SKM-1 (cell line): Measurements from ENCODE around the gene RCBTB1.

ENCODE experiments used
- DNase-seq: peaks from one replicate; lab custom pipeline; 2025; ENCODE audit not compliant: unreplicated experiment; lab: John Stamatoyannopoulos, UW

The RCBTB1 gene

DNA sequence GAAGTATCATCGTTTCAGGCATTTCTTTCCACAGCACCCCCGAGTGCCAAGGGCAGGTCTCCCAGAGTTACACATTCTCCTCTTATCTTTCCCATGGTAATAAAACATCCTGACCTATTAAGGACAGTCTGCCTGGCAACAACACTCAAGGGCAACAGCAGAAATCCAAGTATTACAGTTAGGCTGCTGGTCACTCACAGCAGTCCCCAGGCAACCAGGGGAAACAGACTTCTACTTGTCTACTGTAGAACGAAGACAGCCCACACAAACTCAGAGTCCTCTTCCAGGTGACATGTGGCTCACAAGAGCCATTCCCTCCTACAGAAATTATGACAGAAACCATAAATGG, 24.3 kb downstream of the RCBTB1 start:
- DNase-seq: no peak

GRCh38 chr13:49560270-49561061, 24.9 kb downstream of the RCBTB1 start:
- DNase-seq: no peak

DNA sequence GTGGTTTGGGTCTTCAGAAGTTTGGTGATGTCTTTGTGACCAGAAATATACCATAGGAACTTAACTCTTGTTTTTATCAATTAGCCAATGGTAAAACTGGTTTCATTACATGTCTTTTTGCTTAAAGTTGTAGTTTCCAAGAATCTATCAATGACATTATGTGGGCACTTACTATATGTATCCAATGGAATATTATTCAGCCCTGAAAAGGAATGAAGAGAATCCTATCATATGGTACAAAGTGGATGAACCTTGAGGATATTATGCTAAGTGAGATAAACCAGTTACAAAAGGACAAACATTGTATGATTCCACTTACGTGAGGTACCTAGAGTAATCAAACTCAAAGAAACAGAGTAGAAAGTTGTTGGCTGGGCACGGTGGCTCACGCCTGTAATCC, 26.4 kb downstream of the RCBTB1 start:
- DNase-seq: no peak

GRCh38 chr13:49554387-49554786, 31.0 kb downstream of the RCBTB1 start:
- DNase-seq: no peak

DNA sequence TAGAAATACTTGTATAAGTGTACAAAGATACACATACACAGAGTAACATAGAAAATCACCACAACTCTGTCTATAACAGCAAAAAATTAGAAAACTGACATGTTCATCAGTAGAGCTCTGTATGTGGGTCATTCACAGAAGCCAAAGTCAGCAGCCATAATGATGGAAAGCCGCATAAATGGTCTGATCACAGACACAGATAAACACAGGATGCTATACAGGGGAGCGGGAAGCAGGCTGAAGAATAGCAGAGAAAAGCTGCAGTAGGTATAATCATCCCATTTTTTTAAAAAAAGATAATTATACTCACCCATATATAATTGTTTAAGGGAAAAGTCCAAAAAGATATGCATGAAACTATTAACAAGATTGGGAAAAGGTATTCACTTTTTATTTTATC, 31.5 kb downstream of the RCBTB1 start:
- DNase-seq: no peak

- DNase-seq: no peak
Measured at GRCh38 chr13:49550942-49551644, 34.3 kb downstream of the RCBTB1 start.

DNA sequence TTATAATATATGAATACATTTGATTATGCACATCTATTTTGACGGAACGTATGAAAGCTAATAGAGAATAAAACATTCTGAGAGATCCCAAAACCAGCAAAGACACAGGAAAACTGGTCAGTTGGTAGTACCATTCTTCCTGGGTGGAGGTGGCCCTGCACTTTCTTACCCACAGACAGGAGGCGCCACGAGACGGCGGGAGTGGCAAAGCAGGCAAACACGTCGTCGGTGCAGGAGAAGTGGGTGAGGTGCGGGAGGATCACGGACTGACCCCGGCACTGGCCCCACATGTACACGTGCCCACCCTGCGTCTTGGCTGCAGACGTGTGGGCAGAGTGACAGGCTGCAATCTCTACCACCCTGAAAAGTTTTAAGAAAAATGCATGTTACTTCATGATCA, 36.1 kb downstream of the RCBTB1 start:
- no peak for DNase-seq

DNA sequence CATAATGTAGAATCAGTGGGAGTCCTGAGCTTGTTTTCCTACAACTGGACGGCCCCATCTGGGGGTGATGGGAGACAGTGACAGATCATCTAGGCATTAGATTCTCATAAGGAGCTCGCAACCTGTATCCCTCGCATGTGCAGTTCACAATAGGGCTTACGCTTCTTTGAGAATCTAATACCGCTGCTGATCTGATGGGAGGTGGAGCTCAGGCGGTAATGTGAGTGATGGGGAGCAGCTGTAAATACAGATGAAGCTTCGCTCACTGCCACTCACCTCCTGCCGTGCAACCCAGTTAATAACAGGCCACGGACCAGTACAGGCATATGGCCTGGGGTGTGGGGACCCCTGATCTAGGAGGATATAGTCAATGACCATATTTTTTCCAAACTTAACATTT, 38.8 kb downstream of the RCBTB1 start:
- no peak for DNase-seq

DNA sequence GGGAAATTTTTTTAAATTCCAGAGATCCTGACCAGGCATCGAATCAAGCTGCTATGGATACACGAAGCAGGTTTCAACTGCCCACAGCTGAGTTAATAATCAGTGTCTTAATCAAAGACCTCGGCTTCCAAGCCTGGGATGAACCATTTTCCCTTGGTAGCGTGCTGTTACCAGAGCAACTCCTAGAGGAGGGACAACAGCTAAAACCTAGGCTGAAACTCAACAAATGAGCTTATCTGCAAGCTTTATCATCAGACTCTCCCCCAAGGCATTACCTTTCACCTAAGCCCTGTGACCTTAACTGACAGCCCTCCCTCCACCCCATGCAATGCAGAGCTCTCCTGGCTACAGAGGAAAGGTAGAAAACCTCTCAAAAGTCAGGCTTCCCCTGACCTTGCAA, 39.7 kb downstream of the RCBTB1 start:
- no peak for DNase-seq

DNA sequence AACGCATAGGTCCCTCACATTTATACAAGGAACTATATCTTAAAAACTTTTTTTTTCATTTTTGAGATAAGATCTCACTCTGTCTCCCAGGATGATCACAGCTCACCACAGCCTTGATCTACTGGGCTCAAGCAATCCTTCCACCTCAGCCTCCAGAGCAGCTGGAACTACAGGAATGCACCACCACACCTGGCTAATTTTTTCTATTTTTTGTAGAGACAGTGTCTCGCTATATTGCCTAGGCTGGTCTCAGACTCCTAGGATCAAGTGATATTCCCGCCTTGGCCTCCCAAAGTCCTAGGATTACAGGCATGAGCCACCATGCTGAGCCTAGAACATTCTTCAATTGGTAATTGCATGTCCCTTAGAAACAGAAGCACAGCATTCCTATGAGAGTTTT, 41.7 kb downstream of the RCBTB1 start:
- DNase-seq: no peak

DNA sequence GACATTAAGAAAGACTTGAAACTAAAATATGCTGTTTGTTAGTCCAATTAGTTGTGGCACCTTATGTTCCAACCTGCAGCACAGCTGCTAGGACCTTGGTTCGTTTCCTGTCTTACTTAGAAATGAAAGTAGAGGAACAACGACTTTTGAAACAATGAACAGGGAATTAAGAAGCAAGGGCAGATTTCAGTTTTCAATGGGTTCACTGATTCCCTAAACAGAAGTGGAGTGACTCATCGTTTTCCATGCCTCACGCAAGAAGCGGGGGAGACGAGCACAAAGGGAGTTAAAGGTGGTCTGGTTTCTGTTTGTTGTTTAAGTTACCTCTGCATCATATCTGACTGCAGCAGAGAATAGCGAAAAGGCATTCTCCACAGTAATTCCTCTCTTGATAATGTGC, 44.8 kb downstream of the RCBTB1 start:
- no peak for DNase-seq

DNA sequence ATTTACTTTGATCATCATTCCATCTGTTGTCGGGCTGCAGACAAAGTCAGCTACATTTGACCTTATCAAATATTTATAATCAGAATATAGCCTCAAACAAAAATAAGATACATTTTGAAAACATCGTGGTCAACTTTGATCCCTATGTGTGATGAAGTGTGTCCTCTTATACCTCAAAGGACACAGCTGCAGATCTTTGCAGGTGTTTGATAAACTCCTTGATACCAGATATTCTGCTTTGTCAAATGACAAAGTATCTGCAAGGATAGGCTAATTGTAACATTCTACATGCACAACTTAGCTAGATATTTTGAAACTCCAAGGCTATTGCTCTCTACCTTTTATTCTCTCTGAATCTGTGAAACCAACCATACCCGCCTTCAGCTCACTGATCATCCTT, 45.6 kb downstream of the RCBTB1 start:
- no peak for DNase-seq

- no peak for DNase-seq
Measured at GRCh38 chr13:49539313-49539712, 46.0 kb downstream of the RCBTB1 start.

DNA sequence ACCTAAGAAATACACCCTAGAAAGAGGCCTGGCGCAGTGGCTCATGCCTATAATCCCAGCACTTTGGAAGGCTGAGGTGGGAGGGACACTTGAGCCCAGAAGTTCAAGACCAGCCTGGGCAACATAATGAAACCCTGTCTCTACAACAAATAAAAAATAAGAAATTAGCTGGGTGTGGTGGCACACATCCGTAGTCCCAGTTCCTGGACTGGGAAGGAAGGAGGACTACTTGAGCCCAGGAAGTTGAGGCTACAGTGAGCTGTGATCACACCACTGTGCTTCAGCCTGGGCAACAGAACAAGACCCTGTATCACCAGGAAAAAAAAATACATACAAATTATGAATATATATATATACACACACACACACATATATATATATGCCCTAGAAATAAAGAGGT, 47.0 kb downstream of the RCBTB1 start:
- DNase-seq: no peak

- DNase-seq: no peak
Measured at GRCh38 chr13:49536144-49536873, 49.0 kb downstream of the RCBTB1 start.

DNA sequence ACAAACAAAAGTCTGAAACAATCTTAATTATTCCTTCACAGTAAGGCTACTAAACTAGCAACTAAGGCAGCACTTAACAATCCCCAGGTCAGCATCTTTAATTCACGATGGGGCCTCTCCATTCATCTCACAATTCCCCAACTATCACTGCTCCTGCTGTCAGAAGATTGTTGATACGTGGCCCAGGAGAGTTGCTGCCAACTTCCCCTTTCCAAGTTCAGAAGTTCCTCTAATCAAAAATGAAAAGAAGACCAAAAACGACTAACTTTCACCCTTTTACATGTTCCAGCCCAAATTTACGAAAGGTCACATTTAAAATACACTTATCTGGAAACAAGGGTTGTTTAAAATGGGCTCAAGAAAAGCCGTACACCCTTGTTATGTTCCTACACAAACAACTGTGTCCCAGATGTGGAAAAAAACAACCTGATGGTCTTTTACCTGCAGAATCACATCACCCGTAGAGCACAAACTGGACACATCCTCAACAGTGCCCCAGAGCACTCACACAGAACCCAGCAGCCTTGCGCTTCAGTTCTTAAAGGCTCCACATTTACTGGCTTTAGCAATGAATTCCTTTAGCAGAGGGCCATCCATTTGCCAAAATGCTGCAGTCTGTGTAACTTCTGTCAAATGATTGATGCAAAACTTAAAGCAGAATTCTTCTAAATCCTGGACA, 51.6 kb downstream of the RCBTB1 start:
- peak; percentile 34 for DNase-seq

DNA sequence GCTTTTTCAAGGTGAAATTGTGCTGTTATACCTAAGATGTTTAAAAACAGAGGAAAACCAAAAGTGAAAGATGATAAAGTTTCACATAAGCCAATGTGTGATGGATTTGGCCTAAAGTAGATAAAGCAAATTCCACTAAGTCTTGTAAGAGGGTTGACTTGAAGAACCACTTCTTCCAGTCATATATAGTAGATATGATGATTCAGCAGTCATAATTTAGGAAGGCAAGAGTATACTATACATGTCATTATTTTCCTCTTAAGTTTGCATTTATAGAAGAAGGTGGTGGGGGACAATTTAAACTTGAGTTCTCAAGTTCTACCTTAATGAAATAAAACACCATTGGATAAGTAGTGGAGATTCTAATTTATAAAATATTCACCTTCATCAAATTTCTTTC, 52.3 kb downstream of the RCBTB1 start:
- no peak for DNase-seq

DNA sequence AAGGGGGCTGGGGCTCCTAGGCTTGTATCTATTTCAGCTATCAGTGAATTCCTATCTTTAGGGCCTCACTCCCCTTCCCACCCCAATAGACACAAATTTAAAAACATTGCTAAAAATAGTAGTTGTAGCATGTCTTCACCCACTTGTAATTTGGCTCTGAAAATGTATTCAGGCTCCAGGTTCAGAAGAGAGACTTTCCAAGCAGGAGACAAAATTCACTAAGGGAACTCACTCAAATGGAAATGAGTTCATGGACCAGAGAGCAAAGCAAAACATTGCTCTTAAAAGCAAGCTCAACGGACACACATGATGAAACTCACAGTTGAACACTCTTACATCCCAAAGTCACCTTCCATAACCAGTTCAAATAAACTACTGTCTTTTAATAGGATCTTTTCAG, 52.8 kb downstream of the RCBTB1 start:
- DNase-seq: no peak

- no peak for DNase-seq
Measured at GRCh38 chr13:49530457-49530856, 54.9 kb downstream of the RCBTB1 start.

DNA sequence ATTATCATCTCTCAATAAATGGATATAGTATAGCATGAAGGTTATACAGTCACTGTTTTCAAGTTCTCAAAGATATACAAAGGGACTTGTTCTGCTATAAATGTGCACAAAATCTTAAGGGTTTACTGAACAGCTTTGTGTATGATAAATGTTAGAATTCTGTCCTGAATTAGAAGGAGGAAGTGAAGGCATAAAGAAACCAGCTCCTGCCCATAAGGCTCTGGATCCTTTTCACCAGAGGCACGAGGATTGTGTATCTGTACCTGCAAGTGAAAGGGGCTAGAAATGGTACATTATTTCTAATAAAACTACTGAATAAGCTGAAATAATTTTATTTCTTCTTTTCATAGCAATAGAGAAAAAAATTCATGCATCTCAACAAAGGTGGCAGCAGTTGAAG, 57.2 kb downstream of the RCBTB1 start:
- no peak for DNase-seq

GRCh38 chr13:49527123-49527522, 58.2 kb downstream of the RCBTB1 start:
- DNase-seq: no peak
